GM23338 (cell line): ENCODE measurements around the gene SLC7A4. TPM values are rescaled to one million over a fixed set of nuclear protein-coding genes. Genes with fewer than 3 reads are reported as not detected.
"Not testable (repeated sequence)": the region's sequence is repeated elsewhere in the genome, so short reads cannot be mapped to it uniquely, and the experiment has no call there.

Experiments
- ATAC-seq: fragments of 200-7000 bp; cut with Tn5 transposase; 3 replicates; pipeline ENCODE4 v1.9.1; 2020
- DNase-seq: peaks from one replicate; pipeline ENCODE4 v3.0.0-alpha.2; 2015; ENCODE audit warnings: low spot score
- H2AFZ ChIP-seq: fragments of 200-600 bp; sonication (generic); 2 replicates; pipeline ENCODE4 v1.8.0; 2016; ENCODE audit warnings: antibody characterized with exemption, mild to moderate bottlenecking, moderate library complexity
- H3F3A ChIP-seq: fragments of 200-600 bp; sonication (generic); replicated peaks from 2 replicates; pipeline ENCODE4 v1.8.0; 2017; ENCODE audit warnings: antibody characterized with exemption, mixed run types, low read depth
- H3K27ac ChIP-seq: fragments of 200-600 bp; sonication (generic); 2 replicates; pipeline ENCODE4 v1.6.1; 2016; ENCODE audit warnings: low read depth
- H3K27me3 ChIP-seq: fragments of 200-600 bp; sonication (generic); 2 replicates; pipeline ENCODE4 v1.8.0; 2016; ENCODE audit warnings: mild to moderate bottlenecking, mixed run types, moderate library complexity; ENCODE audit not compliant: insufficient read depth
- H3K36me3 ChIP-seq: fragments of 200-600 bp; sonication (generic); 2 replicates; pipeline ENCODE4 v1.8.0; 2016; ENCODE audit warnings: mild to moderate bottlenecking; ENCODE audit not compliant: insufficient read depth
- H3K4me1 ChIP-seq: fragments of 200-600 bp; sonication (generic); 2 replicates; pipeline ENCODE4 v1.8.0; 2016; ENCODE audit warnings: mild to moderate bottlenecking, moderate library complexity; ENCODE audit not compliant: insufficient read depth
- H3K4me2 ChIP-seq: fragments of 200-600 bp; sonication (generic); 2 replicates; pipeline ENCODE4 v1.7.1; 2017; ENCODE audit warnings: mixed run types
- H3K4me3 ChIP-seq: fragments of 200-600 bp; sonication (generic); 2 replicates; pipeline ENCODE4 v1.6.1; 2016; ENCODE audit warnings: mixed run types
- H3K79me2 ChIP-seq: fragments of 200-600 bp; sonication (generic); replicated peaks from 2 replicates; pipeline ENCODE4 v1.8.0; 2017; ENCODE audit warnings: mild to moderate bottlenecking; ENCODE audit not compliant: insufficient read depth
- H3K9me2 ChIP-seq: fragments of 200-600 bp; sonication (generic); 2 replicates; pipeline ENCODE4 v1.8.0; 2017; ENCODE audit not compliant: insufficient read depth
- H4K20me1 ChIP-seq: fragments of 200-600 bp; sonication (generic); replicated peaks from 2 replicates; pipeline ENCODE4 v1.8.0; 2017; ENCODE audit warnings: mild to moderate bottlenecking; ENCODE audit not compliant: insufficient read depth
- H3K27ac Mint-ChIP-seq: 2 replicates; pipeline ENCODE4 v1.8.0; 2020; ENCODE audit warnings: inconsistent platforms, mild to moderate bottlenecking, moderate library complexity, mixed read lengths
- H3K27me3 Mint-ChIP-seq: 3 replicates; pipeline ENCODE4 v1.8.0; 2022; ENCODE audit warnings: low read depth, mild to moderate bottlenecking, moderate library complexity, mixed read lengths, inconsistent platforms; ENCODE audit not compliant: insufficient read depth, poor library complexity
- H3K36me3 Mint-ChIP-seq: 3 replicates; pipeline ENCODE4 v1.8.0; 2021; ENCODE audit warnings: low read depth, mild to moderate bottlenecking, inconsistent platforms, moderate library complexity, mixed read lengths
- H3K4me1 Mint-ChIP-seq: 3 replicates; pipeline ENCODE4 v1.8.0; 2020; ENCODE audit warnings: mild to moderate bottlenecking, inconsistent platforms, mixed read lengths
- H3K4me3 Mint-ChIP-seq: 3 replicates; pipeline ENCODE4 v1.8.0; 2021; ENCODE audit warnings: moderate library complexity, mild to moderate bottlenecking, inconsistent platforms, mixed read lengths
- H3K9me3 Mint-ChIP-seq: 3 replicates; pipeline ENCODE4 v1.8.0; 2020; ENCODE audit warnings: moderate library complexity, mild to moderate bottlenecking, inconsistent platforms, mixed read lengths
- CREB1 ChIP-seq: fragments of 250-450 bp; sonication (Bioruptor Pico); IDR thresholded peaks from 2 replicates; pipeline ENCODE4 v1.5.0; 2020; ENCODE audit warnings: low read depth, mild to moderate bottlenecking, moderate library complexity
- CTCF ChIP-seq, 2 experiments: fragments of 200-600 bp in 1 of 2; sonication (generic) in 1 of 2; conservative IDR thresholded peaks; 2 replicates each; pipeline versions ENCODE4 v1.5.1 to v1.6.1; 2016 to 2017; ENCODE audit warnings: antibody characterized with exemption in 2 of 2, low read depth in 2 of 2, mild to moderate bottlenecking in 2 of 2, moderate library complexity in 1 of 2
- ETS1 ChIP-seq: IDR thresholded peaks from 2 replicates; pipeline ENCODE4 v1.6.1; 2016; ENCODE audit warnings: antibody characterized with exemption
- EZH2phosphoT487 ChIP-seq: fragments of 200-600 bp; sonication (generic); IDR thresholded peaks from one replicate; pipeline ENCODE4 v1.8.1; 2018; ENCODE audit warnings: antibody characterized with exemption; ENCODE audit not compliant: unreplicated experiment
- JUNB ChIP-seq: IDR thresholded peaks from one replicate; pipeline ENCODE4 v1.6.1; 2016; ENCODE audit warnings: antibody characterized with exemption; ENCODE audit not compliant: unreplicated experiment
- NANOG ChIP-seq: IDR thresholded peaks from 2 replicates; pipeline ENCODE4 v1.6.1; 2016; ENCODE audit warnings: antibody characterized with exemption, borderline replicate concordance
- REST ChIP-seq: IDR thresholded peaks from one replicate; pipeline ENCODE4 v1.6.1; 2018; ENCODE audit warnings: antibody characterized with exemption; ENCODE audit not compliant: unreplicated experiment
- ZNF331 ChIP-seq: fragments of 250-450 bp; sonication (Bioruptor Pico); IDR thresholded peaks from 2 replicates; pipeline ENCODE4 v1.5.0; 2020; ENCODE audit warnings: low read depth, mild to moderate bottlenecking, moderate library complexity
- polyA plus RNA-seq: library from polyadenylated mRNA; unstranded; fragments of >200 nt; fragmentation: Nextera tagmentation; extraction: Ambion mirVana; gene quantifications from 2 replicates; pipeline ENCODE4 v1.2.1, GENCODE V29; 2016
- total RNA-seq: library from RNA; depleted of rRNA; stranded (reverse); fragments of >200 nt; shearing (Covaris generic); gene quantifications from 2 replicates; pipeline ENCODE4 v1.2.3, GENCODE V29; 2014

SLC7A4 gene
- total and polyA plus RNA-seq, 2 experiments from 2014 or later: 0.07 to 0.44 TPM

GRCh38 chr22:21064917-21065864 lies 32.8 kb upstream of the SLC7A4 start (continued):
- TF ChIP-seq CTCF (conservative IDR thresholded peaks at IDR 0.05; ENCODE audit: low read depth in 2 of 2) (no peak), ZNF331 (CRISPR knock-in tag) (no peak), EZH2phosphoT487 (no peak), NANOG (no peak), REST (no peak), CREB1 (no peak), JUNB (no peak), ETS1 (no peak)

- not testable (repeated sequence) for ATAC-seq
These were observed 32.1 kb upstream of the SLC7A4 start for GRCh38 chr22:21064425-21064824.

GRCh38 chr22:21061660-21062321 lies 29.4 kb upstream of the SLC7A4 start:
- H3K9me3 Mint-ChIP-seq, H3K4me1 ChIP-seq, H3K4me2 ChIP-seq, H3K27me3 ChIP-seq, H2AFZ ChIP-seq, H3K4me1 Mint-ChIP-seq, H3K27ac Mint-ChIP-seq, H3F3A ChIP-seq, H3K9me2 ChIP-seq, H3K36me3 ChIP-seq, H3K36me3 Mint-ChIP-seq, H4K20me1 ChIP-seq, H3K27me3 Mint-ChIP-seq, ATAC-seq, DNase-seq, H3K4me3 Mint-ChIP-seq, H3K79me2 ChIP-seq, H3K4me3 ChIP-seq, H3K27ac ChIP-seq: not testable (repeated sequence)

More at GRCh38 chr22:21064425-21064824, 32.1 kb upstream of the SLC7A4 start:
- H3K79me2 ChIP-seq, H3K27me3 ChIP-seq, H3K4me3 Mint-ChIP-seq, H3K27ac ChIP-seq, H3K27me3 Mint-ChIP-seq, H4K20me1 ChIP-seq, H2AFZ ChIP-seq, H3K36me3 ChIP-seq, H3K9me3 Mint-ChIP-seq, H3K27ac Mint-ChIP-seq, H3F3A ChIP-seq, H3K4me1 Mint-ChIP-seq, H3K36me3 Mint-ChIP-seq, DNase-seq, H3K9me2 ChIP-seq, H3K4me3 ChIP-seq, H3K4me1 ChIP-seq, H3K4me2 ChIP-seq: not testable (repeated sequence)

GRCh38 chr22:21060363-21060762 lies 28.0 kb upstream of the SLC7A4 start:
- not testable (repeated sequence) for H2AFZ ChIP-seq, H3K4me2 ChIP-seq, H3K4me3 Mint-ChIP-seq, H4K20me1 ChIP-seq, ATAC-seq, H3K4me3 ChIP-seq, H3F3A ChIP-seq, H3K79me2 ChIP-seq, H3K36me3 ChIP-seq, H3K27me3 ChIP-seq, H3K27ac Mint-ChIP-seq, H3K36me3 Mint-ChIP-seq, DNase-seq, H3K9me2 ChIP-seq, H3K4me1 ChIP-seq, H3K9me3 Mint-ChIP-seq, H3K27ac ChIP-seq
- H3K4me1 Mint-ChIP-seq: peaks cover 12% of the 10 kb centered on the region
- H3K27me3 Mint-ChIP-seq: peaks cover 14% of the 10 kb centered on the region
